K562 (cell line): Measurements from ENCODE around the gene ZNF326. TPM values are rescaled to one million over a fixed set of nuclear protein-coding genes. Genes with fewer than 3 reads are reported as not detected.

Experiments used
- ATAC-seq: fragments of 200-7000 bp; cut with Tn5 transposase; 3 replicates; pipeline ENCODE4 v1.9.1; 2020; ENCODE audit warnings: moderate library complexity
- BruUV-seq: library from RNA; stranded (reverse); fragments of 400-500 nt; replicated peaks from 2 replicates; lab custom pipeline; 2021; lab: Mats Ljungman, UMichigan
- CTCF ChIA-PET: fragments of 300-600 bp; formaldehyde crosslinking; extraction: SDS; loops from one replicate; lab custom pipeline; 2021; ENCODE audit warnings: low intra/inter-chr PET ratio; lab: Yijun Ruan, JAX
- POLR2A ChIA-PET: fragments of 300-600, 350-650 bp; sonication (Branson Sonifier 250); formaldehyde crosslinking; extraction: SDS; loops from one replicate; lab custom pipeline; 2021; ENCODE audit warnings: antibody characterized with exemption, inconsistent platforms; lab: Yijun Ruan, JAX
- DNase-seq, 4 experiments: peaks; one replicate each; pipeline versions ENCODE4 v3.0.0 to v3.0.0-alpha.2; 2011 to 2018; ENCODE audit warnings: low spot score in 3 of 4, mixed read lengths in 3 of 4; ENCODE audit errors: extremely low read depth in 1 of 4
- FAIRE-seq: peaks from 2 replicates; lab custom pipeline; 2011; peaks lifted over from hg19 to GRCh38; lab: Jason Lieb, UNC
- H2AFZ ChIP-seq: 2 replicates; pipeline ENCODE4 v1.6.0; 2011; ENCODE audit warnings: low read depth, low read length, control low read depth, inconsistent platforms
- H3K27ac ChIP-seq: fragments of 200-600 bp; 3 replicates; pipeline ENCODE4 v1.8.0; 2011; ENCODE audit warnings: low read depth, mild to moderate bottlenecking, control low read depth, inconsistent platforms, low read length, moderate library complexity, mixed read lengths; ENCODE audit errors: extremely low read depth
- H3K27me3 ChIP-seq, 2 experiments: fragments of 300-600 bp in 1 of 2; 2 replicates in 1 of 2; 3 replicates in 1 of 2; pipeline versions ENCODE4 v1.6.0 to v1.8.0; 2011; ENCODE audit warnings: inconsistent platforms in 2 of 2, low read length in 2 of 2, mild to moderate bottlenecking in 1 of 2, mixed read lengths in 1 of 2, moderate library complexity in 1 of 2; ENCODE audit not compliant: control insufficient read depth in 2 of 2, insufficient read depth in 2 of 2
- H3K36me3 ChIP-seq: fragments of 300-600 bp; 3 replicates; pipeline ENCODE4 v1.8.0; 2011; ENCODE audit warnings: mild to moderate bottlenecking, low read length, inconsistent platforms; ENCODE audit not compliant: control insufficient read depth, insufficient read depth
- H3K4me1 ChIP-seq, 2 experiments: fragments of 200-600 bp in 1 of 2; replicated peaks in 1 of 2; 2 replicates in 1 of 2; 3 replicates in 1 of 2; pipeline versions ENCODE4 v1.5.1 to v1.8.0; 2011; ENCODE audit warnings: inconsistent platforms in 2 of 2, low read length in 2 of 2, mild to moderate bottlenecking in 1 of 2, mixed read lengths in 1 of 2, moderate library complexity in 1 of 2; ENCODE audit not compliant: control insufficient read depth in 2 of 2, insufficient read depth in 2 of 2
- H3K4me2 ChIP-seq: 2 replicates; pipeline ENCODE4 v1.6.1; 2011; ENCODE audit warnings: low read length, control low read depth, inconsistent platforms, mixed read lengths; ENCODE audit not compliant: insufficient read depth
- H3K4me3 ChIP-seq: fragments of 200-600 bp; sonication (generic), shearing (Covaris generic); 2 replicates; pipeline ENCODE4 v1.5.1; 2016; ENCODE audit warnings: control low read depth, inconsistent platforms
- H3K79me2 ChIP-seq: fragments of 200-600 bp; 3 replicates; pipeline ENCODE4 v1.8.0; 2011; ENCODE audit warnings: low read length, inconsistent platforms; ENCODE audit not compliant: control insufficient read depth, insufficient read depth
- H3K9ac ChIP-seq, 2 experiments: 2 replicates each; pipeline versions ENCODE4 v1.6.0 to v1.6.1; 2011; ENCODE audit warnings: low read depth in 2 of 2, low read length in 2 of 2, control low read depth in 1 of 2, inconsistent platforms in 1 of 2, mild to moderate bottlenecking in 1 of 2, mixed read lengths in 1 of 2; ENCODE audit not compliant: insufficient read depth in 1 of 2
- H3K9me1 ChIP-seq: one replicate; pipeline ENCODE4 v1.6.0; 2011; ENCODE audit warnings: inconsistent platforms, mild to moderate bottlenecking, low read length, moderate library complexity; ENCODE audit not compliant: control insufficient read depth, insufficient read depth
- H3K9me3 ChIP-seq: replicated peaks from 2 replicates; pipeline ENCODE4 v1.5.1; 2011; ENCODE audit warnings: low read depth, low read length, inconsistent platforms; ENCODE audit not compliant: control insufficient read depth, insufficient read depth
- H4K20me1 ChIP-seq: replicated peaks from 2 replicates; pipeline ENCODE4 v1.6.1; 2011; ENCODE audit warnings: low read length, inconsistent platforms, mixed read lengths; ENCODE audit not compliant: control insufficient read depth, insufficient read depth
- ARNT ChIP-seq, 2 experiments: fragments of 450-650 bp; IDR thresholded peaks; 2 replicates each; pipeline ENCODE4 v1.6.1; 2016; ENCODE audit warnings: mild to moderate bottlenecking in 1 of 2
- BRD9 ChIP-seq: fragments of 450-650 bp; IDR thresholded peaks from 2 replicates; pipeline ENCODE4 v1.6.1; 2018; ENCODE audit warnings: low read depth; ENCODE audit not compliant: partially characterized antibody
- C11orf30 ChIP-seq: fragments of 450-650 bp; IDR thresholded peaks from 2 replicates; pipeline ENCODE4 v1.6.1; 2016; ENCODE audit warnings: low read depth, mild to moderate bottlenecking
- CBX5 ChIP-seq: IDR thresholded peaks from 2 replicates; pipeline ENCODE4 v1.6.1; 2014; ENCODE audit warnings: low read depth, borderline replicate concordance
- CC2D1A ChIP-seq: fragments of 450-650 bp; IDR thresholded peaks from 2 replicates; pipeline ENCODE4 v1.6.1; 2017; ENCODE audit warnings: mild to moderate bottlenecking
- ELF2 ChIP-seq: fragments of 250-450 bp; sonication (Bioruptor Pico); IDR thresholded peaks from 2 replicates; pipeline ENCODE4 v1.5.0; 2021; ENCODE audit warnings: mild to moderate bottlenecking
- ETV1 ChIP-seq: fragments of 450-650 bp; conservative IDR thresholded peaks from 2 replicates; pipeline ENCODE4 v1.6.1; 2016; ENCODE audit warnings: missing genetic modification characterization, control low read depth, low read depth, missing compliant biosample characterization
- NFE2 ChIP-seq: IDR thresholded peaks from 2 replicates; pipeline ENCODE4 v1.6.1; 2014; ENCODE audit warnings: antibody characterized with exemption, low read depth
- ZNF324 ChIP-seq: fragments of 250-450 bp; sonication (Bioruptor Pico); IDR thresholded peaks from 2 replicates; pipeline ENCODE4 v1.4.0; 2020; ENCODE audit warnings: mild to moderate bottlenecking
- ZNF592 ChIP-seq: fragments of 450-650 bp; IDR thresholded peaks from 2 replicates; pipeline ENCODE4 v1.6.1; 2017; ENCODE audit warnings: antibody characterized with exemption, mild to moderate bottlenecking
- WGBS: fragments of 100-300 bp; shearing (Covaris generic); methylation state at CpG from one replicate; pipeline ENCODE4 v1.1.6; 2016; ENCODE audit warnings: low coverage, mixed read lengths; ENCODE audit not compliant: insufficient coverage; ENCODE audit errors: missing lambda C conversion rate; 5-methylcytosine and 5-hydroxymethylcytosine counted together
- in situ Hi-C: fragments of 300-500 bp; cut with MboI; formaldehyde crosslinking; loops from 4 replicates; pipeline ENCODE4 v1.15.0; 2018; ENCODE audit warnings: inconsistent platforms, mixed read lengths
- intact Hi-C: fragments of 100-400 bp; cut with micrococcal nuclease; formaldehyde crosslinking; loops from 2 replicates; pipeline ENCODE4 v1.14.2; 2022
- polyA plus RNA-seq, 8 experiments: library from polyadenylated mRNA; depleted of rRNA in 4 of 8; stranded (reverse) in 5 of 8; unstranded in 3 of 8; fragments of >200 nt; fragmentation: Nextera tagmentation in 2 of 8; fragmentation: Illumina TruSeq in 1 of 8; extraction: Ambion mirVana in 2 of 8; extraction: Trizol in 1 of 8; gene quantifications; 2 replicates each; pipeline versions ENCODE4 v1.2.1 to v1.2.3, GENCODE V29; 2011 to 2014; ENCODE audit warnings: inconsistent platforms in 1 of 8, missing spikeins in 1 of 8
- total RNA-seq, 7 experiments: library from RNA; depleted of rRNA in 6 of 7; stranded (reverse); fragments of >200 nt in 6 of 7; fragmentation: Illumina TruSeq in 2 of 7; extraction: Trizol in 2 of 7; gene quantifications; 2 replicates each; pipeline versions ENCODE4 v1.2.1 to v1.2.3, GENCODE V29; 2011 to 2021; ENCODE audit warnings: low replicate concordance in 1 of 7

Gene ZNF326
- total and polyA plus RNA-seq, 9 of the 15 experiments (the other 6 are each of a cell fraction or from before 2014, with no cell fraction given): 7.2 to 33.2 (median 20.1) TPM

- no peak for ATAC-seq
- Histone ChIP-seq H3K27ac (peak overlapping the region; percentile 94), H3K4me2 (peak overlapping the region; percentile 91), H3K27me3 (no peaks in the 10 kb centered on the region), H3K9me1 (no peaks in the 10 kb centered on the region), H3K4me1 (peaks cover 21 to 30% of the 10 kb centered on the region in 2 experiments), H2AFZ (peak overlapping the region; percentile 94), H3K36me3 (peaks cover 18% of the 10 kb centered on the region), H3K9me3 (no peaks in the 10 kb centered on the region), H3K9ac (peak overlapping the region; percentile 77 to 96), H3K4me3 (peak overlapping the region; percentile 83), H4K20me1 (peaks cover 8% of the 10 kb centered on the region; the same call in 1 of the 2 replicates), H3K79me2 (peaks cover 53% of the 10 kb centered on the region)
- ChIA-PET POLR2A (interaction anchor here (0.6 to 1.4 kb wide), 5 partner anchors 13 to 383 kb away, joined by 3 to 8 read pairs (median 3); partner anchors contain the start of gene LRRC8D), CTCF (no interaction called here)
- intact Hi-C loops: loop anchor here (2.0 to 10.0 kb wide), 2 partner anchors 172 to 470 kb away; partner anchors contain the start of gene LRRC8B
- no peak for FAIRE-seq
- peak in 1 of 4 experiments; percentile 18 for DNase-seq
- WGBS: 60% methylated on average over 16 of the region's 16 CpGs
- TSS peak; percentile 86 for BruUV-seq
- in situ Hi-C loops: loop anchor here (5.0 to 25.0 kb wide), 2 partner anchors 362 to 882 kb away; partner anchors contain the start of gene LRRC8C
- TF ChIP-seq ETV1: peak; percentile 17; the same call in 1 of the 2 replicates
- 0 out of 2 replicates have a peak, but pooled peaks have one; percentile 23 for TF ChIP-seq CC2D1A
- peak in 1 of 2 experiments; percentile 51; a peak in 2 of 4 replicates for TF ChIP-seq ARNT (IDR thresholded peaks at IDR 0.05)
- TF ChIP-seq BRD9: peak; percentile 37
- TF ChIP-seq ZNF324 (CRISPR knock-in tag): 0 out of 2 replicates have a peak, but pooled peaks have one; percentile 10
- peak; percentile 64 for TF ChIP-seq NFE2
- peak; percentile 81; the same call in 1 of the 2 replicates for TF ChIP-seq ELF2 (CRISPR knock-in tag)
- peak; percentile 74 for TF ChIP-seq ZNF592
- TF ChIP-seq CBX5: no peak
- TF ChIP-seq C11orf30: peak; percentile 67
Observed at GRCh38 chr1:89994231-89994804, 592 bp upstream of the ZNF326 start.
